Pancreas (tissue), 10 donors: ENCODE results near the gene SLC4A11. TPM values are rescaled to one million over a fixed set of nuclear protein-coding genes. Genes with fewer than 3 reads are reported as not detected.

Experiments used
- ATAC-seq, 4 donors: fragments of 200-7000 bp; cut with Tn5 transposase; one replicate each; pipeline versions ENCODE4 v1.8.0 to v1.9.1; 2020; ENCODE audit warnings: mild to moderate bottlenecking in 4 of 4, moderate library complexity in 4 of 4
- DNase-seq, 6 donors: peaks; one replicate each; pipeline ENCODE4 v3.0.0-alpha.2; 2020
- FAIRE-seq: peaks from 2 replicates; lab custom pipeline; 2012; peaks lifted over from hg19 to GRCh38; lab: Jason Lieb, UNC
- H3K27ac ChIP-seq, 4 donors: fragments of 200-600 bp; sonication (generic); 1 replicate in 3 of 4; 2 replicates in 1 of 4; pipeline versions ENCODE4 v1.5.0 to v1.8.0; 2020
- H3K27me3 ChIP-seq, 4 donors: fragments of 200-600 bp; one replicate each; pipeline ENCODE4 v1.8.0; 2021
- H3K36me3 ChIP-seq, 3 donors: fragments of 200-600 bp; sonication (generic) in 1 of 3; one replicate each; pipeline versions ENCODE4 v1.5.0 to v1.8.0; 2020 to 2021
- H3K4me1 ChIP-seq, 3 donors: fragments of 200-600 bp; one replicate each; pipeline ENCODE4 v1.8.0; 2021
- H3K4me3 ChIP-seq, 4 donors: fragments of 200-600 bp; sonication (generic) in 2 of 4; one replicate each; pipeline versions ENCODE4 v1.5.0 to v1.8.0; 2020 to 2021
- H3K9me3 ChIP-seq, 4 donors: fragments of 200-600 bp; one replicate each; pipeline ENCODE4 v1.8.0; 2021
- CTCF ChIP-seq, 4 donors: fragments of 200-600 bp; sonication (generic) in 3 of 4; IDR thresholded peaks; one replicate each; pipeline versions ENCODE4 v1.5.0 to v1.8.0; 2021; ENCODE audit warnings: antibody characterized with exemption in 4 of 4
- WGBS, 2 donors: extraction: QIAGEN DNeasy Blood & Tissue Kit; methylation state at CpG; one replicate each; pipeline ENCODE4 v1.1.7; 2013; 5-methylcytosine and 5-hydroxymethylcytosine counted together
- intact Hi-C, 3 donors: fragments of 100-400 bp; cut with DNase I; formaldehyde crosslinking; loops; one replicate each; pipeline versions ENCODE4 v1.11.1 to v1.14.2; 2022
- polyA plus RNA-seq, 2 donors: library from polyadenylated mRNA; stranded (reverse); fragments of 200-250 nt; gene quantifications; one replicate each; pipeline ENCODE4 v1.2.3, GENCODE V29; 2013
- total RNA-seq, 6 donors: library from RNA; stranded (reverse); fragmentation: NEBNext Ultra II Directional in 4 of 6; extraction: Animal tissue kit (Norgen Biotek cat#: 25700) in 4 of 6; gene quantifications; one replicate each; pipeline versions ENCODE4 v1.2.1 to v1.2.4, GENCODE V29; 2021 to 2023
- donor health status: healthy with polysubstance abuse.
- donor health status: DM: no; HTN: no; CAD: no; lungs with moderate emphysema.
- donor health status: DM: no; HTN: no; CAD: no.
- donor health status: control.
- donor health status: control.
- donor health status: Bipolar disorder and iron deficiency.
- donor health status: DM: yes; HTN: yes; CAD: no.
- donor health status: DM: no; HTN: no; CAD: no.
- donor health status: DM: no; HTN: no; CAD: no.
- donor health status: DM: yes; HTN: yes; CAD: no.

Gene SLC4A11
- total and polyA plus RNA-seq, 8 donors: 0.14 to 1.1 (median 0.58) TPM

GRCh38 chr20:3238616-3239025 lies 369 bp downstream of the SLC4A11 start:
- no peak for FAIRE-seq
- peaks cover 0 to 8% (median 0%) of the 10 kb centered on the region in 4 donors for H3K27me3 ChIP-seq

DNA sequence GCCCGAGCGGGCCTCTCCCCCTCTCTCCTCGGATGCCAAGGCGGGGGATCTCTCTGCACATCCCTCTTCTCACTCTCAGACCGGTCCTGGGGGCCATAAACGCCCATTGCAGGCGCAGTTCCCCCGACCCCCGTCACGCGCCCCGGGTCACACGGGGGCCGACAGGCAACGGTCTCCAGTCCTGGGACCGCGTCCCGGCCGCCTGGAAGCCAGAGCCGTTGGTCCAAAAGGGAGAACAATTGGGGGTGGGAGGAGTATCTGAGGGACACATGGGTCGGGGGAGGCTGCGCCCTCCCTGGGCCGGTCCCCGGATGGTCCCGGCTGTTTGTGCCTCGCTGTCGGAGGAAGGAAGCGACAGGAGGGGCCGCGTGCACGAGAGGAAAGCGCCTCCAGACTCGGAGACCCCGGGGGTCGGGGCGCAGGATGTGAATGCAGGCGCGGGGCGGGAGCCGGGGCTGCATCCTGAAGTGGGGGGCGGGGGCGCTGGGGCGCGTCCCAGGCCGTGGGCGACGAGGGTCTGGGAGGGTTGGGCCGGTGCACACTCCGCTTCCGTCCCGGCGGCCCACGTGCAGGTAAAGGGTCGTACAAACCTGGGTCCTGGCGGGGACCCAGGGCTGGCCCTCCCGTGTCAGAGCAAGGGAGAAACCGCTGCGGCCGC lies 903 bp downstream of the SLC4A11 start:
- peak in 1 of 6 donors; percentile 76 for DNase-seq
- H3K9me3 ChIP-seq: no peaks in the 10 kb centered on the region
- no peaks in the 10 kb centered on the region for H3K36me3 ChIP-seq
- intact Hi-C loops: no loop called here
- peaks cover 0 to 8% (median 0%) of the 10 kb centered on the region in 4 donors for H3K27me3 ChIP-seq
- 11% methylated on average over 54 to 59 of the region's 59 CpGs for WGBS, 2 donors
- ATAC-seq: no peak
- peak overlapping the region; percentile 43 to 86 (median 76) for H3K4me3 ChIP-seq
- no peak overlapping the region for H3K27ac ChIP-seq
- no peaks in the 10 kb centered on the region for H3K4me1 ChIP-seq
- no peak for TF ChIP-seq CTCF (IDR thresholded peaks at IDR 0.05)
- no peak for FAIRE-seq

More at GRCh38 chr20:3238616-3239025, 369 bp downstream of the SLC4A11 start:
- H3K36me3 ChIP-seq: no peaks in the 10 kb centered on the region
- no peaks in the 10 kb centered on the region for H3K9me3 ChIP-seq
- H3K4me1 ChIP-seq: no peaks in the 10 kb centered on the region
- no peak overlapping the region for H3K27ac ChIP-seq
- ATAC-seq (peak; percentile 5 to 40 (median 26)), DNase-seq (no peak)
- peak overlapping the region; percentile 43 to 86 (median 76) for H3K4me3 ChIP-seq
- intact Hi-C loops: no loop called here
- 1% methylated on average over 25 to 48 of the region's 48 CpGs for WGBS, 2 donors
- no peak for TF ChIP-seq CTCF (IDR thresholded peaks at IDR 0.05)

GRCh38 chr20:3237011-3237957 lies 1.7 kb downstream of the SLC4A11 start:
- no peak for DNase-seq
- TF ChIP-seq CTCF (IDR thresholded peaks at IDR 0.05): no peak
- WGBS, 2 donors: 69 to 70% methylated on average over 24 to 25 of the region's 25 CpGs

DNA sequence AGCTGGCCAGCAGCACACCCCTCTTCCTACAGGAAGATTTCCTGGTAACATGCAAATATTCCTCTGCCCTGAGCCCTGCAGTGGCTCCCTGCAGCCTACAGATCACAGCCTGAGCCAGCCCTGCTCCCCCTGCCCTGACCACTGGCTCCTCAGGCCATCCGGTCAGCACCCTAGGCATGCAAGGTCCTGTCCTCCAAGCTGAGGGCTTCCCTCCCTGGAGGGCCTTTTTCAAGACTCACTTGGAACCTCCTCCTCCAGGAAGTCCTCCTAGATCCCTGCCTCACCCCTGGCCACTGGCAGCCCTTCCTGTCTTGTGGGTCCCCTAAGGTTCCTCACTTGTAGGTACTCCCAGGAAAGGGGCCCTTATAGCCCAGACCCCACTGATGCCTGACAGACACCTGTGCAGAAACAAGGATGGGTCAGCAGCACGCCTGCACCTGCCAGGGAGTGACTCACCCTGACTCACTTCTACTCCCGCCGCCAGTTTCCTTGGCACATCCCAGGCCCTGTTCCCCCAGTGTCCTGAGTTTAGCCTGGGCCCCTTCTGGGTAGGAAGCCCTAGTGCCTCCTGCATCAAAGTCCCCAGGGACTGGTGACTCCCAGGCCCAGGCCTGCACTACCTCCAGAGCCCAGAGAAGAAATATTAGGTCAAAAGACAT lies 3.2 kb downstream of the SLC4A11 start:
- WGBS, 2 donors: 80 to 89% methylated on average over 4 of the region's 4 CpGs
- Histone ChIP-seq H3K27ac (no peak overlapping the region), H3K4me1 (no peaks in the 10 kb centered on the region), H3K4me3 (no peak overlapping the region), H3K36me3 (no peaks in the 10 kb centered on the region), H3K27me3 (peaks cover 0 to 8% (median 0%) of the 10 kb centered on the region in 4 donors), H3K9me3 (no peaks in the 10 kb centered on the region)
- no peak for TF ChIP-seq CTCF (IDR thresholded peaks at IDR 0.05)
- no peak for DNase-seq
- ATAC-seq: no peak
- intact Hi-C loops: no loop called here
- no peak for FAIRE-seq

More at GRCh38 chr20:3237011-3237957, 1.7 kb downstream of the SLC4A11 start:
- H3K27ac ChIP-seq: no peak overlapping the region
- intact Hi-C loops: no loop called here
- no peak overlapping the region for H3K4me3 ChIP-seq
- no peaks in the 10 kb centered on the region for H3K36me3 ChIP-seq
- no peak for FAIRE-seq
- no peaks in the 10 kb centered on the region for H3K4me1 ChIP-seq
- ATAC-seq: no peak
- no peaks in the 10 kb centered on the region for H3K9me3 ChIP-seq
- peaks cover 0 to 8% (median 0%) of the 10 kb centered on the region in 4 donors for H3K27me3 ChIP-seq
